SK-N-SH treated with all-trans-retinoic acid at 6 μM for 48 hours (cell line): ENCODE measurements around the gene BEST3.

Source experiments
- ATAC-seq: fragments of 200-7000 bp; cut with Tn5 transposase; 3 replicates; pipeline ENCODE4 v1.9.1; 2020; ENCODE audit warnings: mild to moderate bottlenecking, moderate library complexity
- ARNTL ChIP-seq: fragments of 450-650 bp; formaldehyde crosslinking; IDR thresholded peaks from 2 replicates; pipeline ENCODE4 v1.5.0; 2020; ENCODE audit warnings: low read depth, mild to moderate bottlenecking, moderate library complexity, borderline replicate concordance
- BACH2 ChIP-seq: fragments of 250-450 bp; sonication (Bioruptor Pico); IDR thresholded peaks from 2 replicates; pipeline ENCODE4 v1.9.0; 2021; ENCODE audit warnings: mild to moderate bottlenecking, borderline replicate concordance
- CREB5 ChIP-seq: fragments of 250-450 bp; sonication (Bioruptor Pico); IDR thresholded peaks from 2 replicates; pipeline ENCODE4 v1.5.1; 2020; ENCODE audit warnings: low read depth, mild to moderate bottlenecking, moderate library complexity
- CSDC2 ChIP-seq: fragments of 250-450 bp; sonication (Bioruptor Pico); IDR thresholded peaks from 2 replicates; pipeline ENCODE4 v1.5.0; 2020; ENCODE audit warnings: mild to moderate bottlenecking, moderate library complexity
- CSRNP3 ChIP-seq: fragments of 250-450 bp; sonication (Bioruptor Pico); IDR thresholded peaks from 2 replicates; pipeline ENCODE4 v1.5.1; 2021; ENCODE audit warnings: mild to moderate bottlenecking, moderate library complexity
- ESRRG ChIP-seq: fragments of 250-450 bp; sonication (Bioruptor Pico); IDR thresholded peaks from 2 replicates; pipeline ENCODE4 v1.6.1; 2021; ENCODE audit warnings: mild to moderate bottlenecking
- GLIS3 ChIP-seq: fragments of 250-450 bp; sonication (Bioruptor Pico); IDR thresholded peaks from 2 replicates; pipeline ENCODE4 v1.5.0; 2020; ENCODE audit warnings: mild to moderate bottlenecking, moderate library complexity
- ISL1 ChIP-seq: fragments of 250-450 bp; sonication (Bioruptor Pico); IDR thresholded peaks from 2 replicates; pipeline ENCODE4 v2.1.2; 2022; ENCODE audit warnings: mild to moderate bottlenecking, moderate library complexity
- OSR1 ChIP-seq: fragments of 250-450 bp; sonication (Bioruptor Pico); IDR thresholded peaks from 2 replicates; pipeline ENCODE4 v1.8.0; 2022; ENCODE audit warnings: moderate library complexity, mild to moderate bottlenecking, inconsistent platforms
- PATZ1 ChIP-seq: fragments of 250-450 bp; sonication (Bioruptor Pico); IDR thresholded peaks from 2 replicates; pipeline ENCODE4 v1.8.0; 2020; ENCODE audit warnings: mild to moderate bottlenecking, moderate library complexity, borderline replicate concordance
- POU6F1 ChIP-seq: fragments of 250-450 bp; sonication (Bioruptor Pico); IDR thresholded peaks from 2 replicates; pipeline ENCODE4 v1.8.0; 2021; ENCODE audit warnings: low read depth, mild to moderate bottlenecking, moderate library complexity, borderline replicate concordance
- PPARA ChIP-seq: fragments of 250-450 bp; sonication (Bioruptor Pico); IDR thresholded peaks from 2 replicates; pipeline ENCODE4 v1.5.0; 2020; ENCODE audit warnings: mild to moderate bottlenecking, borderline replicate concordance
- RARB ChIP-seq: fragments of 250-450 bp; sonication (Bioruptor Pico); IDR thresholded peaks from 2 replicates; pipeline ENCODE4 v1.8.0; 2021; ENCODE audit warnings: mild to moderate bottlenecking, moderate library complexity
- SNAI2 ChIP-seq: fragments of 250-450 bp; sonication (Bioruptor Pico); IDR thresholded peaks from 2 replicates; pipeline ENCODE4 v1.5.0; 2020; ENCODE audit warnings: mild to moderate bottlenecking, moderate library complexity
- TCF4 ChIP-seq: fragments of 250-450 bp; sonication (Bioruptor Pico); IDR thresholded peaks from 2 replicates; pipeline ENCODE4 v1.8.0; 2021; ENCODE audit warnings: mild to moderate bottlenecking, moderate library complexity, borderline replicate concordance
- TOX ChIP-seq: fragments of 250-450 bp; sonication (Bioruptor Pico); IDR thresholded peaks from 2 replicates; pipeline ENCODE4 v1.8.0; 2021; ENCODE audit warnings: mild to moderate bottlenecking, moderate library complexity, borderline replicate concordance
- TSHZ2 ChIP-seq: fragments of 250-450 bp; sonication (Bioruptor Pico); IDR thresholded peaks from 2 replicates; pipeline ENCODE4 v1.5.0; 2020; ENCODE audit warnings: mild to moderate bottlenecking, moderate library complexity
- ZC3H10 ChIP-seq: fragments of 250-450 bp; sonication (Bioruptor Pico); IDR thresholded peaks from 2 replicates; pipeline ENCODE4 v1.5.1; 2021; ENCODE audit warnings: mild to moderate bottlenecking, moderate library complexity
- ZFP3 ChIP-seq: fragments of 250-450 bp; sonication (Bioruptor Pico); IDR thresholded peaks from 2 replicates; pipeline ENCODE4 v1.5.0; 2020; ENCODE audit warnings: mild to moderate bottlenecking, moderate library complexity
- ZFP30 ChIP-seq: fragments of 450-650 bp; formaldehyde crosslinking; IDR thresholded peaks from 2 replicates; pipeline ENCODE4 v1.5.0; 2022; ENCODE audit warnings: mild to moderate bottlenecking, moderate library complexity
- ZNF565 ChIP-seq: fragments of 450-650 bp; formaldehyde crosslinking; conservative IDR thresholded peaks from 2 replicates; pipeline ENCODE4 v1.5.0; 2020; ENCODE audit warnings: low read depth, mild to moderate bottlenecking, moderate library complexity
- ZNF70 ChIP-seq: fragments of 450-650 bp; formaldehyde crosslinking; IDR thresholded peaks from 2 replicates; pipeline ENCODE4 v1.5.0; 2020; ENCODE audit warnings: mild to moderate bottlenecking, moderate library complexity

Gene BEST3

GRCh38 chr12:69623970-69624369 is 75.1 kb downstream of the BEST3 start:
- TF ChIP-seq ESRRG: no peak
- TF ChIP-seq SNAI2 (CRISPR knock-in tag): 0 out of 2 replicates have a peak, but pooled peaks have one; percentile 35
- no peak for TF ChIP-seq POU6F1 (CRISPR knock-in tag)
- TF ChIP-seq PPARA (CRISPR knock-in tag): no peak
- TF ChIP-seq BACH2 (CRISPR knock-in tag): no peak
- TF ChIP-seq CSRNP3 (CRISPR knock-in tag): no peak
- no peak for TF ChIP-seq ZNF565 (CRISPR knock-in tag)
- no peak for TF ChIP-seq RARB (CRISPR knock-in tag)
- TF ChIP-seq ZC3H10: no peak
- no peak for TF ChIP-seq GLIS3 (CRISPR knock-in tag)
- no peak for TF ChIP-seq PATZ1
- no peak for TF ChIP-seq ISL1 (CRISPR knock-in tag)
- peak; percentile 76; the same call in 1 of the 2 replicates for TF ChIP-seq TCF4 (CRISPR knock-in tag)
- no peak for TF ChIP-seq TSHZ2 (CRISPR knock-in tag)
- peak; percentile 30; the same call in 1 of the 3 replicates for ATAC-seq

GRCh38 chr12:69621551-69621950 is 77.6 kb downstream of the BEST3 start:
- TF ChIP-seq RARB (CRISPR knock-in tag): no peak
- no peak for TF ChIP-seq OSR1 (CRISPR knock-in tag)
- no peak for TF ChIP-seq ISL1 (CRISPR knock-in tag)
- TF ChIP-seq PATZ1: no peak
- no peak for TF ChIP-seq GLIS3 (CRISPR knock-in tag)
- no peak for TF ChIP-seq TSHZ2 (CRISPR knock-in tag)
- TF ChIP-seq TOX: no peak
- no peak for TF ChIP-seq CREB5 (CRISPR knock-in tag)
- no peak for TF ChIP-seq CSDC2 (CRISPR knock-in tag)
- no peak for TF ChIP-seq ZFP3 (CRISPR knock-in tag)
- TF ChIP-seq BACH2 (CRISPR knock-in tag): no peak
- no peak for TF ChIP-seq ESRRG
- no peak for TF ChIP-seq ZC3H10
- TF ChIP-seq TCF4 (CRISPR knock-in tag): no peak
- TF ChIP-seq CSRNP3 (CRISPR knock-in tag): no peak
- no peak for TF ChIP-seq ZFP30 (CRISPR knock-in tag)
- TF ChIP-seq ARNTL (CRISPR knock-in tag): no peak
- no peak for TF ChIP-seq ZNF565 (CRISPR knock-in tag)
- no peak for TF ChIP-seq ZNF70
- TF ChIP-seq SNAI2 (CRISPR knock-in tag): no peak
- ATAC-seq: no peak
